Esophagus muscularis mucosa (tissue), 4 donors: ENCODE results near the gene TMEM260.

Experiments
- CTCF ChIP-seq, 3 experiments: fragments of 200-600 bp in 2 of 3; fragments of 450-650 bp in 1 of 3; sonication (generic) in 2 of 3; IDR thresholded peaks; one replicate each; pipeline ENCODE4 v1.5.1; 2017 to 2019; ENCODE audit warnings: antibody characterized with exemption in 3 of 3, mild to moderate bottlenecking in 2 of 3, moderate library complexity in 1 of 3
- EP300 ChIP-seq: sonication (generic); formaldehyde crosslinking; IDR thresholded peaks from one replicate; pipeline ENCODE4 v1.6.1; 2017; ENCODE audit warnings: antibody characterized with exemption
- POLR2A ChIP-seq: fragments of 450-650 bp; IDR thresholded peaks from one replicate; pipeline ENCODE4 v1.6.1; 2017; ENCODE audit warnings: antibody characterized with exemption, moderate library complexity, mild to moderate bottlenecking, low read depth

GRCh38 chr14:56632195-56632594 is 52.6 kb downstream of the TMEM260 start:
- no peak for TF ChIP-seq CTCF (IDR thresholded peaks at IDR 0.05)
- no peak for TF ChIP-seq POLR2A
- TF ChIP-seq EP300, result no peak
